HepG2 (cell line): ENCODE data around the gene GSDMA. TPM values are rescaled to one million over a fixed set of nuclear protein-coding genes. Genes with fewer than 3 reads are reported as not detected.

Experiments
- DZIP1 ChIP-seq: sonication (generic); formaldehyde crosslinking; IDR thresholded peaks from 2 replicates; pipeline ENCODE4 v1.5.0; 2020; ENCODE audit warnings: mild to moderate bottlenecking, missing genetic modification reagents
- FOXK1 ChIP-seq: sonication (generic); formaldehyde crosslinking; IDR thresholded peaks from 2 replicates; pipeline ENCODE4 v1.4.0; 2020; ENCODE audit warnings: low read depth, missing genetic modification reagents, borderline replicate concordance
- FOXK2 ChIP-seq: fragments of 450-650 bp; IDR thresholded peaks from 2 replicates; pipeline ENCODE4 v1.6.1; 2016
- REPIN1 ChIP-seq: sonication (generic); formaldehyde crosslinking; IDR thresholded peaks from 2 replicates; pipeline ENCODE4 v1.8.0; 2022; ENCODE audit warnings: missing genetic modification reagents, low read depth, mild to moderate bottlenecking, borderline replicate concordance
- SETDB1 ChIP-seq: sonication (generic); formaldehyde crosslinking; IDR thresholded peaks from 2 replicates; pipeline ENCODE4 v1.5.1; 2020; ENCODE audit warnings: missing genetic modification reagents, mild to moderate bottlenecking, borderline replicate concordance
- TERF1 ChIP-seq: sonication (generic); formaldehyde crosslinking; IDR thresholded peaks from 2 replicates; pipeline ENCODE4 v1.8.0; 2022; ENCODE audit warnings: mild to moderate bottlenecking, missing genetic modification reagents, moderate library complexity
- ZNF18 ChIP-seq: sonication (generic); formaldehyde crosslinking; IDR thresholded peaks from 2 replicates; pipeline ENCODE4 v1.8.0; 2022; ENCODE audit warnings: mild to moderate bottlenecking, missing genetic modification reagents; ENCODE audit not compliant: insufficient replicate concordance
- polyA plus RNA-seq, 8 experiments: library from polyadenylated mRNA; depleted of rRNA in 3 of 8; stranded (reverse) in 7 of 8; unstranded in 1 of 8; fragments of >200 nt; fragmentation: Illumina TruSeq in 4 of 8; extraction: Trizol in 4 of 8; gene quantifications; 2 replicates each; pipeline versions ENCODE4 v1.2.1 to v1.2.3, GENCODE V29; 2011 to 2016; ENCODE audit warnings: low read depth in 4 of 8, missing spikeins in 1 of 8, mixed read lengths in 1 of 8; ENCODE audit not compliant: insufficient read depth in 1 of 8
- total RNA-seq, 5 experiments: library from RNA; depleted of rRNA; stranded (reverse); fragments of >200 nt; fragmentation: Illumina TruSeq; extraction: Trizol; gene quantifications; 2 replicates each; pipeline ENCODE4 v1.2.3, GENCODE V29; 2016; ENCODE audit warnings: low read depth in 1 of 5

GSDMA gene
- total and polyA plus RNA-seq, 2 of the 13 experiments (the other 11 are each of a cell fraction or from before 2014, with no cell fraction given): not detected

- no peak for TF ChIP-seq DZIP1 (CRISPR knock-in tag)
- no peak for TF ChIP-seq FOXK1 (CRISPR knock-in tag)
- TF ChIP-seq FOXK2: no peak
- no peak for TF ChIP-seq SETDB1 (CRISPR knock-in tag)
- TF ChIP-seq TERF1 (CRISPR knock-in tag): no peak
- TF ChIP-seq ZNF18: no peak
- TF ChIP-seq REPIN1 (CRISPR knock-in tag): no peak
- TF ChIP-seq, all 625 proteins: peak for 0
Measured at GRCh38 chr17:39971076-39971603, 8.3 kb downstream of the GSDMA start (continued).
